Measurements from ENCODE around the gene POU6F2.

Gene POU6F2

DNA sequence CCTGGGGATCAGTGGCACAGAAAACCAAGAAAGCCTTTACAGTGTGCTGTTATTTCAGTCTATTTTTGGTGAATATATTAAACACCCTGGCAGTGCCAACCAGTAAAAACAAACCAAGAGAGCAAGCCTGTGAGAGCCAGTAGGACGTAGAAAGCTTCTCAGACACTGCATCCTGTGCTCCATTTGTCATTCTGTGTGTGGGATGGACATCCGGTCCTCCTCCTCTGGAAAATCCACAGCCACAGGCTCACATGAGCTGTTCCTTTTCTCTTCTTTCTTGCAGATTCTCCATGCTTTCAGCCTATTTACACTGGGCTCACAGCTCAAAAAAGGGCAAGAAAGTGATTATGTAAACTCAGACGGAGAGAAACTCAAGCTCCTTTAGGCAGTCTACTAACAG is 468.8 kb downstream of the POU6F2 start:
- no peak for DNase-seq (ENCODE audit: low read depth)

- DNase-seq (ENCODE audit: low read depth): no peak
Measured at GRCh38 chr7:39451901-39452300, 474.2 kb downstream of the POU6F2 start.

DNA sequence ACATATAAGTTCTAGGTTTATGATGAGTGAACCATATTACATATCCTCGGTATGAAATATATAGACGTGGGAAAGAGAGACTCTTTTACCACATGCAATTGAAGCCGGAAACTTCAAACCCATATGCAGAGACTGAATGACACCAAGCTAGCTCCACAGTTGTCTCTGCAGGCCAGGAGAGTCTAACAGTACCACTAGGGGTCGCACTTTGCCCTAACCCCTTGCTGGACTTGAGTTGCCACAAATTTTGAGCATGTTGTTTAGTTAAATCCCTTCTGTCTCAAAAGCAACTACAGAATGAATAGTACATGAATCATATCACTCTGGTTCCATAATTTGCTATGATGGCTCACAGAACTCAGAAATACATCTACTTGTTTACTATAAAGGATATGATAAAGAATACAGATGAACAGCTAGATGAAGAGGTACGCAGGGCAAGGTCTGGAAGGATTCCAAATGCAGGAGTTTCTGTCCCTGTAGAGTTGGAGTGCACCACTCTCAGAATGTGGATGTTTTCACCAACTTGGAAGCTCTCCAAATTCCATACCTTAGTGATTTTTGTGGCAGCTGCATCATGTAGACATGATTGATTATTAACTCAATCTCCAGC is 476.1 kb downstream of the POU6F2 start:
- peak; percentile 28 for DNase-seq (ENCODE audit: low read depth)

GRCh38 chr7:39458061-39458745 is 480.5 kb downstream of the POU6F2 start:
- DNase-seq (ENCODE audit: low read depth): no peak

GRCh38 chr7:39459636-39460035 is 481.9 kb downstream of the POU6F2 start:
- no peak for DNase-seq (ENCODE audit: low read depth)

- no peak for DNase-seq (ENCODE audit: low read depth)
Measured at GRCh38 chr7:39460486-39460885, 482.8 kb downstream of the POU6F2 start.

DNA sequence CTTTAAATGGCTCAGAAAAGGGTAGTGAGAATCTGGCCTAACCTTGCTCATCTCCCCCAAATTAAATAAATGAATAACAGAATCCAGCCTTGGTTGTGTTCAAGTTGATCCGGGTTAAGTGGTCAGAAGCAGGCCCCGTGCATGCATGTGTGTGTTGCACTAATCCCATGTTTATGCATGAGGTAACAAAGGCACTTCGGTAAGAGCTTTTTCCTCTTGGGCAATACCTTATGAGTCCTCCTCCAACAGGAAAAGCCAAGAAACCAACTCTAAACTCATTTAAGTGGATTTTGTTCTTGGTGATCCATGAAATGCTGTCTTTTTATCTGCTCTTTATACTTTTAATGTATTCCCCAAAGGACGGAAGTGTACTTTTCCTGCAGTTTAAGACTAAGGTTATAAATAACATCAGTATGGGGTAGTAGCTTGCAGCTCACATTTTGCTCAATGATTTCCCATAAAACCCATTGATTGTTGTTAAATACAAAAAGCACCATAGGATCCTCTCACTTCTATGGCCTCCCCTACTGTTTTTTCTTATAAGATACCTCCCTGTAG is 483.6 kb downstream of the POU6F2 start:
- DNase-seq (ENCODE audit: low read depth): no peak

- no peak for DNase-seq (ENCODE audit: low read depth)
Measured at GRCh38 chr7:39463252-39463651, 485.5 kb downstream of the POU6F2 start.

DNA sequence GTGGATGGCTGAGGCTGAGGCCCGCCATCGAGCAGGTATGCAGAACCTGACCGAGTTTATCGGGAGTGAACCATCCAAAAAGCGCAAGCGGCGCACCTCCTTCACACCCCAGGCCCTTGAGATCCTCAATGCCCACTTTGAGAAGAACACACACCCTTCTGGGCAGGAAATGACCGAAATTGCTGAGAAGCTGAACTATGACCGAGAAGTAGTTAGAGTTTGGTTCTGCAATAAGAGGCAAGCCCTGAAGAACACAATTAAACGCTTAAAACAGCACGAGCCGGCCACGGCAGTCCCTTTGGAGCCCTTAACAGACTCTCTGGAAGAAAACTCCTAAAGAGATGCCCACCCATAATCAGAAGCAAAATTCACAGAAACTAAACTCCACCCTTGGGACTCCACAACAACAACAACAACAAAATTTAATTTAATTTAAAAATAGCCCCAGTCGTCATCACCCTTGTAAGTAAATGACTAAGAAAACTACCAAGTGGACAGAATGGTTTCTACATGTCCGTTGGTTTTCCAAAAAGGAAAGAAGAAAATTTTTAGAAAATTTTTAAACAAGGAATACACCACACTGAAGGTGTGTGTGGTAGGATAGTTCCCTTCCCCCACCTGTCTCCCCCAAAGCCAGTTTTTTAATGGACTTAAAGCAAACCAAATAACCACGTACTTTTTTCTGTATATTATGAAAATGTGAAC is 486.8 kb downstream of the POU6F2 start:
- no peak for DNase-seq (ENCODE audit: low read depth)

DNA sequence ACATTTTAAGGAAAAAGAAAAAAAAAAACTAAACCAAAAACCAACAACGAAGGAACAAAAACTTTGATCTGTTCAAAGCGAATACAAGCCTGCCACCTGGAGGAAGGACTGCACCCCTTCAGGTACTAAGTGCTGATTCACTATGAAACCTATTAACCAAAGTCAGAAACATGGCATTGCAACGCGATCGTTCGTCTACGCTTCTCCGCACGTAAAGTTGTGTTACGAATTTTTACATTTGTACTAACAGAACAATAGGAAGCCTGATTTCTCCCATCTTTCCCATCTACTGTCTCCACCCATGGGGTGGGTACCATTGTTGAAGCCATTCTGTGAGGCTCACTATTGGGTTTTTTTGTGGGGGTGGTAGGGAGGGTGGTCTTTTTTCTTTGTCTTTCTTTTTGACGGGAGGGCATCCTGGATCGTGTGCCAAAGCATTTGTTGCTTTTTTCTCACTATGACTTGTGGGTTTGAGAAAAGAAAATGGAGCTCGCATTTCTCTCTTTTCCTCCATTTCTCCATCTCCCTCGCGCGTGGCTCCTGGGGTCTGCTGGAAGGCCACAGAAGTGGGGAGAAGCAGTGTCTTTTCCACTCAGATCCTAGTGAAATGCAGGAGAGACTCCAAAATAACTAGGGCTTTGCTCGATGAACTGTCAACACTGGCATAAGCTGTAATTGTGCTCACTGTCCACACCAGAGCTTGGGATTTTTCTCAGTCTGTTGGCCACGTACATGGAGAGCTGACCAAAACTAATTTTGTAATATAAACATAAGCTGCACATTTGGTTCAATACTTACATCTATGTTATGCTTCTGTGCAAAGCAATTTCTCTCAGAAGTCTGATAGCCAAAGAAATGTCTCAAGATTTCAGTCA is 487.6 kb downstream of the POU6F2 start:
- peak; percentile 7 for DNase-seq (ENCODE audit: low read depth)

DNA sequence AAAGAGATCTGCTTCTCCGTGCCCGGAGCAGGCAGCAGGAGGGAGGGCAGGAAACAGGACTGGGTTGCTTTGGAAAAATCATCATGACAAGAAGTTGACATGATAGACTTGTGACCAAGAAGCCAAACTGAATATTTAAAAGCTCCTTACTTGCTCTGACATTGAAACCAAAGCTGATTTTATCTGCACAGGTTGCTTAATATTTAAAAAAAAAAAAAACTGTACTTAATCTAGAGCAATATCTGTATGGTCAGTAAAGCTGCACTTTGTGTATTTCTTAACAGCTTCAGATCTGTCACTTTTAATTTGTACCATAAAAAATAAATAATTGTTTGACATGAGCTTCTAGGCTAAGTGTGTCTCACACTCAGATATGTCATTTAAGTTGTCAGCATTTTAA is 490.6 kb downstream of the POU6F2 start:
- no peak for DNase-seq (ENCODE audit: low read depth)

- DNase-seq (ENCODE audit: low read depth): no peak
Measured at GRCh38 chr7:39468808-39469374, 491.2 kb downstream of the POU6F2 start.

- no peak for DNase-seq (ENCODE audit: low read depth)
Measured at GRCh38 chr7:39480901-39481300, 503.2 kb downstream of the POU6F2 start.

DNA sequence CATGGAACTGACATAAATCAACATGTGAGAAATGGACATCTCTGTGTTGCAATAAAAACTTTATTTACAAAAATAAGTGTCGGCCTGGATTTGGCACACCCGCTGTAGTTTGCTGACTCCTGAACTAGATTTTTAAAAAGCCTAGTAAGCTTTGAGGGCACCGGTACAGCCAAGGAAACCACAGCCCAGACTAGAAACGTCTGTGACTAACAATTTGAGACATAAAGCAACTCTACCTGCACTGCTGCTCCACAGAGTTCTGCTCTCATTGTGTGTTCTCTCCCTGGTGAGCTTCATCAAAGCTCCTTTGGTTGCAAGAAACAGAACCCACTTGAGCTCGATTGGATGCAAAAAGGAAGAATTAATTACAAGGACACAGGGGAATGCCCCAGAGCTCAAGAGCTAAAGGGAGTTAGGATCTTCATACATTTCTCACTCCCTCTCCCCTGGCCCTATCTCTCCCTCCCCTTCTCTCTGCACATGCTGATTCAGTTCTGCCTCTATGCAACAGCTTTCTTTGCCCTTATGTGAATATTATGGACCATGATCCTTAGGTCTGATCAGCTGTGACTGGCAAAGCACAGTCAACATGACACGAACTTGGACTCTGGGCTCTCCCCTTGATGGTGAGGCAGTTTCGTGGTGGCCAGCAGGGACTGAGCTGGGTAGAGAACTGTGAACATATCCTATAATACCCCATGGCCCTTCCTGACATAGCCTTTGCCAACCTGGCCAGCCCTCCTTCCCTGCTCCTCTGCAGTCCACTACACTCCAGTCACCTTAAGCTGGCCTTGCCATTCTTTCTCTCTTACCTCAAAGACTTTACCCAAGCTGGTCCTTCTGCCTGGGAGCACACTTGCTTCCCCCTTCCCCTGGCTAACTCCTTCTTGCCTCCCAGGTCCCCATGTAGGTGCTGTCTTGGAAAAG is 511.0 kb downstream of the POU6F2 start:
- DNase-seq (ENCODE audit: low read depth): no peak

- no peak for DNase-seq (ENCODE audit: low read depth)
Measured at GRCh38 chr7:39490296-39490695, 512.6 kb downstream of the POU6F2 start.

DNA sequence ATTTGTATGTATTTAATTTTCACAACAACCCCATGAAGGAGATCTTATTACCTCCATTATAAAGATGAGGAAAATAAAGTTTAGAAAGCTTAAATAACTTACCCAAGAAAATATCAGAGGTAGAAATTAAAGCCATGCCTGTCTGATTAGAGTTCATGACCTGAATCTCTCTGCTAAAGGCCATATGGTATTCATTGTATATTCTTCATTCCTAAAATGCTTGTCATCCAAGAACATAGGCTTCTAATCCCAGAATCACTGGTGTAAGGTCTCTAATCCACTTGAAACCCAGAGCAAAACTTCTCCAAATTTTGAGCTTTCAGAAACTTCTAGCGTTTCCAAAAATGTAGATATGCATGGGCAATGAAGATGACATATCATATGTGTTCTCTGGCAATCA is 516.2 kb downstream of the POU6F2 start:
- no peak for DNase-seq (ENCODE audit: low read depth)

- DNase-seq (ENCODE audit: low read depth): no peak
Measured at GRCh38 chr7:39501358-39501757, 523.6 kb downstream of the POU6F2 start.

DNA sequence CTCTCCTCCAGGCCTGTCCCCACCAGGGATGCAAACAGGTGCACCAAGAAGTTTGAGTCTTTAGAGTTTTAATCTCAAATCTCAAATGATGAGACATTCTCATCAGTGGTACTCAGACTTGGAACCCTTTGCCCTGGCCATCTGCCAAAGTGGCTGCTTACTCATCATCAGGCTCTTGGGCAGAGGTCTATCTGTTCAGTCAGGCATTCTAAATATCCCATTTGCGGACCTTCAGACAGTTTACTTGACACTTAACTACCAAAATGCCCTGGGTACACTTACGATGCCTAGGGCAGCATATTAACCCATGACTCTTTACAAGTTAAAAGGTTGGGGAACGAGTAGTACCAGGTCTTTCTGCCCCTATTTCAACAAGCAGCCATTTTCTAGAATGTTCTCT is 527.3 kb downstream of the POU6F2 start:
- no peak for DNase-seq (ENCODE audit: low read depth)

DNA sequence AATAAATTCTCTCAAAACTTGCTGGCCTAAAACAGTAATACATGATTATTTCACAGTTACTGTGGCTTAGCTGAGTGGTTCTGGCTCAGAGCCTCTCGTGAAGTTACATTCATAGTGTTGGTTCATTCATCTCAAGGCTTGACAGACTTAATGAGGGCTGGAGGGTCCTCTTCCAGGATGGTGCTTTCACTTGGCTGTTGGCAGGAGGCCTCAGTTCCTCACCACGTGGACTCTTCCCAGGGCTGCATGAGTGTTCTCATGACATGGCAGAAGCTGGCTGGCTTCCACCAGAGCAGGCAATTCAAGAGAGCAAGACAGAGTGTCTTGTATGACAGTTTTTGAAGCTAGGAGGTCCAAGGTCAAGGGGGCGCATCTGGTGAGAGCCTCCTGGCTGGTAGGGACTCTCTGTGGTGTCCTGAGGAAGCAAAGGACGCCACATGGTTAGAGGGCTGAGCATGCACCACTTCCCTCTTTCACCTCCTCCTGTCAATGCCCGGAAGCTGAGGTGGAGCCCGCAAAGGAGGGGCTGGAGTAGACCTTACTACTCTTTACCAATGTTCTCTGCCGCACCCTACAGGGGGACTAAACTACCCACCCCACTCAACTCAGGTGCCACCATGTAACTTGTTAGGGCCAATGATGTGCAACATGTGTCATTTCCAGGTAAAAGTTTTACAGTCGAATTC is 530.3 kb downstream of the POU6F2 start:
- DNase-seq (ENCODE audit: low read depth): no peak

- DNase-seq (ENCODE audit: low read depth): no peak
Measured at GRCh38 chr7:39509436-39509835, 531.7 kb downstream of the POU6F2 start.
